Measurements from ENCODE around the gene NOC4L.

The NOC4L gene

DNA sequence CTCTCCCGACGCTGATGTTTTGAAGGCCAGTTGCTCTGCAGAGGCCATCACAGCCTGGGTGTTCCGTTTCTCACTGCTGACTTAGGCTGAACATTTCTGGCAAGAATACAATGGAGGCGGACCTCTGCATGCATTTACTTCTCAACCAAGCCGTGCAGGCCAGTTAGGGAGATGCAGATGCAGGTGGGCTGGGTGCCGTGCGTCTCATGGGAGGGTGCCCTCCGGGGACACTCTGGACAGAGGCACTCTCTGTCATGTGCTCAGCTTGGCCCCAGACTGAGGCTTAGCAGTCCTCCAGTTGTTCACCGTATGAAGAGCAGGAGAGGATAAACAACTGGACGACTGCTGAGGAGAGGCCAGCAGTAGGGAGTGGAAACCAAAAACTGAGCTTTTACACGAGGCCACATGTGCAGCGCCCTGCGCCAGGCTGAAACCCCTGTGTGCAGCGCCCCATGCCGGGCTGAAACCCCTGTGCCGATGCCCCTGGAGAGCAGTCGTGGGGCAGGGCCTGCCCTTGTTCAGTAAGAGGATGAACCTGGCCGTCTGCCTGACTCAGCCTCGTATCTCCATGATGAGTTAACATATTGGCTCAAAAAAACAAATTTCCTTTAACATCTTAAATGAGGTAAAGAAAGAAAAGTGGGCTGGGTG is 32.5 kb upstream of the NOC4L start:
- no peak for DNase-seq (ENCODE audit: low read depth)
- TF ChIP-seq, protein P1, sequence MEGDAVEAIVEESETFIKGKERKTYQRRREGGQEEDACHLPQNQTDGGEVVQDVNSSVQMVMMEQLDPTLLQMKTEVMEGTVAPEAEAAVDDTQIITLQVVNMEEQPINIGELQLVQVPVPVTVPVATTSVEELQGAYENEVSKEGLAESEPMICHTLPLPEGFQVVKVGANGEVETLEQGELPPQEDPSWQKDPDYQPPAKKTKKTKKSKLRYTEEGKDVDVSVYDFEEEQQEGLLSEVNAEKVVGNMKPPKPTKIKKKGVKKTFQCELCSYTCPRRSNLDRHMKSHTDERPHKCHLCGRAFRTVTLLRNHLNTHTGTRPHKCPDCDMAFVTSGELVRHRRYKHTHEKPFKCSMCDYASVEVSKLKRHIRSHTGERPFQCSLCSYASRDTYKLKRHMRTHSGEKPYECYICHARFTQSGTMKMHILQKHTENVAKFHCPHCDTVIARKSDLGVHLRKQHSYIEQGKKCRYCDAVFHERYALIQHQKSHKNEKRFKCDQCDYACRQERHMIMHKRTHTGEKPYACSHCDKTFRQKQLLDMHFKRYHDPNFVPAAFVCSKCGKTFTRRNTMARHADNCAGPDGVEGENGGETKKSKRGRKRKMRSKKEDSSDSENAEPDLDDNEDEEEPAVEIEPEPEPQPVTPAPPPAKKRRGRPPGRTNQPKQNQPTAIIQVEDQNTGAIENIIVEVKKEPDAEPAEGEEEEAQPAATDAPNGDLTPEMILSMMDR (IDR thresholded peaks at IDR 0.05; ENCODE audit: insufficient read depth, low read depth, low read length, missing control alignments) = no peak
- H3K4me3 ChIP-seq (ENCODE audit: low read depth, low read length) = no peak overlapping the region

DNA sequence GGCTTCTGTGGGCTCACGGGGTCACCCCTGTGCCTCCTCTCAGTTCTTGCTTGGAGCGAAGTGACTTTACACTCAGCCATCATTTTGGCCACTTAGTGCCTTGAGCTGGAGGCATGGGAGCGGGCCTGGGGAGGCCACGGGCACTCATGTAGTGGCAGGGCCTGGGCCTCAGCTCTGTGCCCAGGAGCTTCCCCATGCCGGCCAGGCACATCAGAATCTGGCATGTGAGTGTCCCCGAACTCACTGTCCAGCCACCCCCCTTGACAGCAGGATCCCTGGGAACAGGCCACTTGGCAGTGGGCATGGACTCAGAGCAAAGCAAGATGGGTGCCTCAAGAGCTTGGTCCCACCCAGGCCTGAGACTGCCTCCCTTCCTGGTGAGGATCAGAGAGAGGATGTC is 29.6 kb upstream of the NOC4L start:
- TF ChIP-seq, protein P1 (IDR thresholded peaks at IDR 0.05; ENCODE audit: insufficient read depth, low read depth, low read length, missing control alignments) = no peak
- no peak for DNase-seq (ENCODE audit: low read depth)
- no peak overlapping the region for H3K4me3 ChIP-seq (ENCODE audit: low read depth, low read length)

DNA sequence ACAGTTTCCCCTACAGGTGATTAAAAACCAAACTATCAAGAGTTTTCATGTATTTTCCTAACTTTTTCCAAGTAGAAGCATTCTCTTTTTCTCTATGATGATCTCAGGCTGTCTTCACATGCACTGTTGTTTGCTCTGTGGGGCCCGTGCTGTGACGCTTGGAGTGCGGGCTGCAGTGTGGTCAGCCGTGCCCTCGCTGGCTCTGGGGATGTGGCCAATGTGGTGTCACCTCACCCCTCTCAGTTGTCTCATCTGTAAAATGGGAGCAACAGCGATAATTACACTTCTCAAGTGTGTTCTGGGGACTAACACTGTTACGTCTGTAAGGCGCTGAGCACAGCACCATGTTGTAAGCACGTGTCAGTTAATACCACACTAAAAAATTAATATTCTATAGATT is 28.8 kb upstream of the NOC4L start:
- TF ChIP-seq, protein P1 (IDR thresholded peaks at IDR 0.05; ENCODE audit: insufficient read depth, low read depth, low read length, missing control alignments) = no peak
- DNase-seq (ENCODE audit: low read depth) = no peak
- no peak overlapping the region for H3K4me3 ChIP-seq (ENCODE audit: low read depth, low read length)

DNA sequence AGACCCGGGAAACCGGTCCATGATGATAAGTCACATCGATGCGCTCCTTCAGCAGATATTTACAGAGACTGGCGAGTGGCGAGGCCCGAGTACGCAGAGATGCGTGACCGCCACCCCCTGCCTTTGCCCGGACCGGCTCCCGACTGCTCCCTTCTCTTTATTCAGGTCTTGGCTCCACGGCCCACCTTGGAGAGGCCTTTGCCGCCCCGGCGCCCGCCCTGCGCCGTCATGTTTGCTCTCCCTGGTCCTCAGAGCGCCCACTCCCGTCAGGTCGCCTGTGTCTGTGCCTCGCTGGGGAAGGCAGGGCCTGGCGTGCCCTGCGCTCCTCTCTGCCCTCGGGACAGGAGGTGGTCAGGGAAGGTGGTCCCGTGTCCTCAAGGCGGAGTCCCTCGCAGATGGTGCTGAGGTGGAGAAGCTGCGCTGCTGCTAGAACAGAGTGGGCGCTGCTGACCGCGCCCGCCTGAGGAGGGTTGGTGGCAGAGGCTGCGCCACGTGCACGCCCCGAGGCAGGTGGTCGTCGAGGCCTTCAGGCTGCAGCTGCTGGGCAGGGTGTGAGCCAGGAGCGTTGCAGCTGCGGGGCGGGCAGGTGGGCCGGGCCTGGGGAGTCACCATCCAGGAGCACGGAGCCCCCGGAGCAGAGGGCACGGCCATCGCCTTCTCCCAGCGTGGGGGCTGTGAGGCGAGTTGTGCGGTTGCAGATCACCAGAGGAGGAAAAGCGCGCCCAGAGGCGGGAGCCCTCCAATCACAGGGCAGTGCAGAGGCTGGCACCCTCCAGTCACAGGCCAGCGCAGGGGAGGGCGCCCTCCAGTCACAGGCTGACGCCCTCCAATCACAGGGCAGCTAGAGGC is 27.3 kb upstream of the NOC4L start:
- no peak overlapping the region for H3K4me3 ChIP-seq (ENCODE audit: low read depth, low read length)
- no peak for DNase-seq (ENCODE audit: low read depth)
- TF ChIP-seq, protein P1 (IDR thresholded peaks at IDR 0.05; ENCODE audit: insufficient read depth, low read depth, low read length, missing control alignments) = no peak

DNA sequence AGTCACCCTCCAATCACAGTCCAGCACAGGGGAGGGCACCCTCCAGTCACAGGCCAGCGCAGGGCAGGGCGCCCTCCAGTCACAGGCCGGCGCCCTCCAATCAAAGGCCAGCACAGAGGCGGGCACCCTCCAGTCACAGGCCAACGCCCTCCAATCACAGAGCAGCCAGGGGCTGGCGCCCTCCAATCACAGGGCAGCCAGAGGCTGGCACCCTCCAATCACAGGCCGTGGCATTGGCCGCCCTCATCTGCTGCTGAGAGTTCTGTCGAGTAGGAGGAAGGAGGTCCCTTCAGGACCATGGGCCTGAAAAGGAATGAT is 26.7 kb upstream of the NOC4L start:
- TF ChIP-seq, protein P1 (IDR thresholded peaks at IDR 0.05; ENCODE audit: insufficient read depth, low read depth, low read length, missing control alignments) = no peak
- DNase-seq (ENCODE audit: low read depth) = no peak
- no peak overlapping the region for H3K4me3 ChIP-seq (ENCODE audit: low read depth, low read length)

DNA sequence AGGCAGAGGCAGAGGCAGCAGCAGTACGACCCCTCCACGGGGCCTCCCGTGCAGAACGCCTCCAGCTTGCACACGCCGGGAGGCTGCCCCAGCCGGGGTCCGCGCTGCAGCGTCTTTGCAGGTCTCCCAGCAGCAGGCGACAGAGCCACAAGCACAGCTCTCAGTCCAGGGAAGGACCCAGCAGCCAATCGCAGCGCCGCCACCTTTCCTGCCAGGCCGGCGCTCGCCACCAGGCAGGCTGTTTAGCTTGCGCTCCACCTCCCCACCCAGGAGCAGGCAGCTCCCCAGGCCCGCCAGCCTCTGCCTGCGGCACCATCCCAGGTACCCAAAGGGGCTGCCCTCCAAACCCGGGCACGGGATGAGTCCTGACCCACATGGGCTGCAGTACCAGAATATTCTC is 25.4 kb upstream of the NOC4L start:
- H3K4me3 ChIP-seq (ENCODE audit: low read depth, low read length) = no peak overlapping the region
- TF ChIP-seq, protein P1 (IDR thresholded peaks at IDR 0.05; ENCODE audit: insufficient read depth, low read depth, low read length, missing control alignments) = no peak
- no peak for DNase-seq (ENCODE audit: low read depth)
